Stimulated activated CD8-positive, alpha-beta memory T cell treated with anti-CD3 and anti-CD28 coated beads, Interleukin-4, amount 100 ng/mL, for 24 hours (primary cell): Measurements from ENCODE around the gene RANBP9.

Experiments
- DNase-seq: peaks from one replicate; pipeline ENCODE4 v3.0.0-alpha.2; 2020; ENCODE audit warnings: low read depth

Gene RANBP9

DNA sequence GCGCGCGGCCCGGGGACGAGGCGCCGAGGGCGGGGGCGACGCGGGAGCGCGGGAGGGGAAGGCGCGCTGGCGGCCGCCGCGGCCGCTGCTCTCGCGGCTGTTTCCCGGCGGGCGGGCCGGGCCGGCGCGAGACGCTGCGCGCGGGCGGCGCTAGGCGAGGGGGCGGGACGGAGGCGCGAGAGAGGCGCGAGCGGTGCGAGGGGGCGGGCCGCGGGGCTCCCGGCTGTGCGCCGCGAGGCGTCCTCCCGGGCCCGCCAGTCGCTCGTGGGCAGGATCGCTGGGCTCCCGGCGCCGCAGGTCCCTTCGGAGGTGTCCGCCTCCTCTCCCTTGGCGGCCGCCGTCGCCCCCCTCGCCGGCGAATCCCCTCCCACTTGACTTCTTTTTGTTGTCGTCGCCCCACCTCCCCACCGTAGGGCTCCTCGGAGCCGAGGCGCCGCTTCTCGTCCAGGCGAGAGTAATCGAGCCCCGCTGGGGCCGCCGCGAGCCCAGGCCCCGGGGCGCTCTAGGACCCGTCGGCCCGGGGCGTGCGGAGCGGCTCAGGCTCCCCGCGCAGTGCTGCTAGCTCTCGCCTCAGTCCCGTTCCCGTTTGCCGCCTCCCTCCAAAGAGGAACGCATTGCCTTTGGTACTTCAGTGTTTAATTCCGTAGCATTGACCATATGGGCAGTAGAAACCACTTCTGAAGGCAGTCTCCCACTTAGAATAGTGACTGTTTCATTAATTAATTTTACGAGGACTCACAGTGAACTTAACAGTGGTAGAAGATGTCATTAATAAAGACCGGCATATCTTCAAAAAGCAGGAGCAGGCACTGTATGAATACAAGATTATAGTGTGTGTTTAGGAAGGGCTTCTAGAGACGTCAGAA, at the start of gene RANBP9:
Gene RANBP9, minus strand, starts transcription at position 103 of the 866 bp plus-strand sequence. CDS start 330 bp downstream, outside the sequence.
- peak; percentile 77 for DNase-seq

DNA sequence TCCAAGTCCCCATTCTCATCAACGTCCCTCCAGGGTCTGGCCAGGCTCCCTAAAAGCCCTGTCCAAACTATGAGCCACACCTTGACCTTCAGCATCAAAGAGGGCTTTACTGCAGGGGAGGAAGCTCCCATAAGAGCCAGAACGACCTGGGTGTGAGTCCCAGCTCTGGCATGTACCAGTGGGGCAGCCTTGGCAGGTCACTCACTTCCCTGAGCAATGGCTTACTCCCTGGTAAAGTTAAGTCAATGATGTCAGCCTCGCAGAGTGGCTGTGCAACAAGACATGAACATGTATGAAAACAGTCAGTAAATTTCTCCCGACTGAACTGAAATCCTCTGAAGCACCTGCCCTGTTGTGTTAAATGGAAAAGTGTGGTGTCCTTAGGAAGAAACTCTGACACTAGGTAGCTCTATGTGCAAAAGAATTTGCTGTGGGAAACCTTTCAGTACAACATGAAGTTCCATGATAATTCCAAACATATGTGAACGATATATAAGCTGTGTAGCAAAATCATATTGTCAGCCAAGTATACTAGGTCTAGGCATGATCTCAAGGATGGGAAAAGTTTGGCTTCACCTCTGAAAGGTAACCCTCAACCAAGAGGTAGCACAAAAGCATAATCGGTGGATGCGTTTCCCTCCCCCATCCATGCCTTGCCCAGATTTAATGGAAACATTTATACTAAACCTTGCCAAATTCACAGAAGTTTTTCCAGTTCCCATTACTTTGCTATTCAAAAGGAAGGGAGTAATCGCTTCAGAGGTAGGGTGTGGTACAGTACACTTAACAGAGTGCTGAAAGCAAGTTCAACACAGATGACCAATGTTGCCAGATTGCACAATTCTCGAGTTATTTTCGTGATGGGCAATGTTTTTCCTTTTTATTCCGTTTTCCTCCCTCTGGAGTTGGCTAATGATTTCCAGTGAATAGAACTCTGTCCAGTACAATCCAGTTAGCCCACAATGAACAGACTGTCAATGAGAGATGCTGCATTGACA, 49.0 kb upstream of the RANBP9 start:
- DNase-seq: no peak

DNA sequence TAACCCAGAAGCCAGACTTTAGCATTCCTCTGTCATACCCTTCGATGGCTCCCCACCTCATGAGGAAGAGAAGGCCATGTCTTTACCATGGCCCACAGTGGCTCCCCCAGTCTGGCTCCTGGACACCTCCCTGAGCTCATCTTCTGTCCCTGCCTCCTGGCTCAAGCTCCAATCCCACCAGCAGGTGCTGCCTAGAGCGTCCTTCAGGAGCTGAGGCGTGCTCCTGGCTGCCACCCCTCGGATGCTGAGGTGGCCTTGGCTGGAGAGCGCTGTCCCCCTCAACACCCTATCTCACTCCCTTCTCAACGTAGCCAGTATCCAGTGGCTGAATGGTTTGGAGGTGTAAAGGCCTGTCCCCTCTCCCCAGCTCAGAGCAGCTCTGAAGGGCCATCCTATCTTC, 47.4 kb upstream of the RANBP9 start:
- no peak for DNase-seq

DNA sequence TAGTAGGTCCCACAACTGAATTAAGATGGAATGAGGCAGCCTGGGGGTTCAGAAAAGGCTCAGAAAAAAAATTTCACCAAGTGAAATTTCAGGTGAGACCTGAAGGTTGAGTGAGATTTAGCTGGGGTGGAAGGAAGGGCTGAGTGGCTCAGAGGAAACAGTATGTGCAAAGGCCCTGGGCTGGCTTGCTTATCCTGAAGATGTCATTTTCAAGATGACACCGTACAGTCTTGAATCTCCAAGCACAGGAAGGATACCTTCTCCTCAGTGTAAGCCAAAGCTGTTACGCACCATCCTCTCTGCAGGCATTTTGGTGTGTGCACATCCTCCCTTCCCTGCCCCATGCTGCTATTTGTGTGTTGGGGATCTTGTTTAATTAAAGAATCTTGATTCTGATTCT, 43.0 kb upstream of the RANBP9 start:
- DNase-seq: no peak

DNA sequence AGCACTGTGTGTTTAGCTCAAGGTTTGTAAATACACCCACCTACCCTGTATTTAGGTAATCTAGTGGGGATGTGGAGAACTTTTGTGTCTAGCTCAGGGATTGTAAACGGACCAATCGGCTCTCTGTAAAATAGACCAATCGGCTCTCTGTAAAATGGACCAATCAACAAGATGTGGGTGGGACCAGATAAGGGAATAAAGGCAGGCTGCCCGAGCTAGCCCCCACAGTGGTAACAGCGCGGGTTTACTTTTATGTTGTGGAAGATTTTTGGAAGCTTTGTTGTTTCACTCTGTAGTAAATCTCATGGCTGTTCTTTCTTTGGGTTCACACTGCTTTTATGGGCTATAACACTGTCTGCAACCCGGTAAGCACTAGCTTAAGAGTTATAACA, 32.1 kb upstream of the RANBP9 start:
- DNase-seq: no peak

DNA sequence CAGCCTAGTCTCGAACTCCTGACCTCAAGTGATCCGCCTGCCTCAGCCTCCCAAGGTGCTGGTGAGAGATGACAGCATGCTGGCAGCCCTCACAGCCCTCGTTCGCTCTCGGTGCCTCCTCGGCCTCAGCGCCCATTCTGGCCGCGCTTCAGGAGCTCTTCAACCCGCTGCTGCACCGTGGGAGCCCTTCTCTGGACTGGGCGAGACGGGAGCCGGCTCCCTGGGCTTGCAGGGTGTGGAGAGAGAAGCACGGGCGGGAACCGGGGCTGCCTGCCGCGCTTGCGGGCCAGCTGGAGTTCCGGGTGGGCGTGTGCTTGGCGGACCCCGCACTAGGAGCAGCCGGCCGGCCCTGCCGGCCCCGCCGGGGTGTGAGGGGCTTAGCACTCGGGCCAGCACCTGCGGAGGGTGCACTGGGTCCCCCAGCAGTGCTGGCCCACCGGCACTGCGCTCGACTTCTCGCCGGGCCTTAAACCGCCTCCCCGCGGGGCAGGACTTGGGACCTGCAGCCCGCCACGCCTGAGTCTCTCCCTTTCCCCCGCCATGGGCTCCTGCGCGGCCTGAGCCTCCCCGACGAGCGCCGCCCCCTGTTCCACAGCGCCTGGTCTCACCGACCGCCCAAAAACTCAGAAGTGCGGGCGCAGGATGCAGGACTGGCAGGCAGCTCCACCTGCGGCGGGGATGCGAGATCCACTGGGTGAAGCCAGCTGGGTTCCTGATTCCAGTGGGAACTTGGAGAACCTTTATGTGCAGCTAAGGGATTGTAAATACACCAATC, 31.5 kb upstream of the RANBP9 start:
- no peak for DNase-seq

DNA sequence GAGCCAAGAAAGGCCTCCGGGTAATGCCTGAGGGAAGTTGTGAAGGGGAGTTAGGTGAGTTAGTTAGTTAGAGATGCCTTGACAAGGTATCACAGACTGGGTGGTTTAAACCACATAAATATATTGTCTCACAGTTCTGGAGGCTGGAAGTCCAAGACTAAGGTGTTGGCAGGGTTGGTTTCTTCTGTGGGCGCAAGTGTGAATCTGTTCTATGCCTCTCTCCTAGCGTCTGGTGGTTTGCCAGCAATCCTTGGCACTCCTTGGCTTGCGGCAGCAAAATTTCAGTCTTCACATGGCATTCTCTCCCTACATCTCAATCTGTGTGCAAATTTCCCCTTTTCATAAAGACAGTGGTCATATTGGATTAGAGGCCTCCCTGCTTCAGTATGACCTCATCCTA, 29.7 kb upstream of the RANBP9 start:
- no peak for DNase-seq

DNA sequence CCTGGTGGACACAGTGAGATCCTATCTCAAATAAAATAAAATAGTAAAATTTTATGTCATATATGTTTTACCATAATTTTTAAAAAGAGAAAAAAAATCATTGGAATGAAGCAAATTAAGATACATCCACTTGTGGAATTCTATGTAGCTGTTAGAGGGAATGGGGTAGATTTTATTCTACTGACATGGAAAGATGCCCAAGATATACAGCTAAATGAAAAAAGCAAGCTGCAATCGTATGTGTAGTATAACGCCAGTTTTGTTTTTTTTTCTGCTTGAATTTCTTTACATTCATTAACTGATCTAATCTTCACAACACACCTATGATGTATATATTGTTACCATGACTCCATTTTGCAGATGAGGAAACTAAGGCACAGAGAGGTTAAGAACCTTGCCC, 23.4 kb upstream of the RANBP9 start:
- DNase-seq: no peak

DNA sequence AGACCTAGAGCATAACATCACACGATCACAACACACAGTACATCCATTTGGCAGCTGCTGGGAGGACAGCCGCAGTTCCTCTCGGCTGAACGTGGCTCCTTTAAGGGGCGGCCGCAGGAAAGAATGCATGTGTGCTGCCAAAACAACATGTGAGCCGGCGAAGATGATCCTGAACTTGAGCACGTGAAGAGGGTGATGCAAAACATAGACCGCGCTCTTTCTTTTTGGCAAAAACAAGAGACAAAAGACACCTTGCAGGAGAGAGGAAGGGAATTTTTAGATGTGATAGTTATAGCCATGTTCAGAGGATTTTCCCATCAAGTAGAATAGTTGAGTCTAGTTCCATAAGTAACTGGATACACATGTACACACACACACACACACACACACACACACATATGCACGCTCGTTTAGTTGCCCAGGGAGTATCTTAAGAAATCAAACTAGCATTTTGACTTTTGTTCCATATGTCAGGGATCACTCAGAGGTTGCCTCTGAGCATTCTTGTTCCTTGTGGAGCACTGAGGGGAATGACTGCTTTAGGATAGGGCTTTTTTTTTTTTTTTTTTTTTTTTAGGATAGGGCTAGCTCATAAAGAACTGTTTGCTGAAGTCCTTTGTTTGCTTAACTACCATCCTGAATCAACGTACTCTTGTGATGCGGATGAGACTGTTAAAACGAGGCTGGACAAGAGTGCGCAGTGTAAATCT, 21.7 kb upstream of the RANBP9 start:
- DNase-seq: no peak

DNA sequence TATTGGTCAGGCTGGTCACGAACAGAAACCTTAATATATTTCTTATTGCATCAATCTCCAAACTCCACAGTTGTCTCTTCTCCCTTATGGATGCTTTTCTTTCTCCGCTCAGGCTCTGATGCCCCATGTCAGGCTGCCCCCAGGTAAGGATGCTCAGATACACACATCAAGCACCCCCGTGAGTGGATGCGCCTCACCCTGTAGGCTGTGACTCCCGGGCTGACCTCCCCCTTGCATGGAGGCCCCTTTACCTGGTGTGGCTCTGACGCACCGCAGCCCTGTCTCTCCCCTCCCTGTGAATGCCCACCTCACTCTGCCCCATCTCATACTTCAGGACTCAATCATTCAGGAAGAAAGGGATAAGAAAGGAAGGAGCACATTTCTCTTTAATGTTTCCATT, 19.1 kb upstream of the RANBP9 start:
- no peak for DNase-seq

DNA sequence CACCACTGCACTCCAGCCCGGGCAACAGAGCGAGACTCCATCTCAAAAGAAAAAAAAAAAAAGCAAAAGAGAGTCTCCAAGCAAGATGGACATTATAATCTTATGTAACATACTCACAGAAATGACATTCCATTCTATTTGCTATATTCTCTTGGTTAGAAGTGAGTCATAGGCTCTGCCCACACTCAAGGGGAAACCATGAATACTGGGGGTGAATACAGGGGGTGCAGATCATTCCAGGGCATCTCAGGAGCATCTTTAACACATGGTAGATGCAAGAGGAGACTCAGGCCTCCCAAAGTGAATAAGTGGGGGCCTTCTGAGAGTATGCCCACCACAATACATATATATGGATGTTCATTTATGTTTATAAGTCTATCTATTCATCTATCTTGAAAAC, 18.3 kb upstream of the RANBP9 start:
- DNase-seq: no peak

DNA sequence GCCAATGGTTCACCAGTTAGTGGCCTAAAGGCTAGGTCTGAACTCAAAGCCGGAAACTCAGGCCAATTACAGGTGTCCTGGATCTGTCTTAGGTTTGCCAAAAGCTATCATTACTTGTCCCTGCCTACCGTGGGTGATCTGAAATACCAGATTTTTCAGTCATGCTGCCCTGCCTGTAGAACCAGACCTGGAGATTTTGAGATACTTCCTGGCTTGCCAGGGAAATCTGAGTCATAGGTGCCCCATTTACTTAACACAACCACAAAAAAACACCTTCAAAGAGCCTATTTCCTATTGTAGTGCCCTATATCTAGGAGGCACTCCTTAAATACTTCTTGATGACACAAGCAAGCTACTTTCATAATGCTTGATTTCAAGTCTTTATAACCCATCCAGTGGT, 13.9 kb upstream of the RANBP9 start:
- DNase-seq: no peak

DNA sequence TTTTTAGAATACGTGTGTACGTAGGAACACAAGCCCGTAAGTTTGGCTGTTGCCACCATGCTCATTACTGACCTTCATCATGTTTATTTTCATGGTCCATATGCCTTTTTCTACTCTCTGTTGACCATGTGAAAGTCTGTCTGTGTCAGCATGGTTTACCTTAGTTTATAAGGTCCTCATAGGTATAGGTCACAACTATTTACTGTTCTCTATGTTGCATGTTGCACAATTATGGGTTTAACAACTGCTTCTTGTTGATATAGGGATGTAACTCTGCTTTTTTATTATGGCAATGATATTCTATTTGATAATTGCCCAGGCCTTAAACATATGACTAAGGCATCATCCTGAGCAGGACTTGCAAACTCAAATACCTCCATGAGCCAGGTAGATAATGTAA, 13.4 kb upstream of the RANBP9 start:
- DNase-seq: no peak

DNA sequence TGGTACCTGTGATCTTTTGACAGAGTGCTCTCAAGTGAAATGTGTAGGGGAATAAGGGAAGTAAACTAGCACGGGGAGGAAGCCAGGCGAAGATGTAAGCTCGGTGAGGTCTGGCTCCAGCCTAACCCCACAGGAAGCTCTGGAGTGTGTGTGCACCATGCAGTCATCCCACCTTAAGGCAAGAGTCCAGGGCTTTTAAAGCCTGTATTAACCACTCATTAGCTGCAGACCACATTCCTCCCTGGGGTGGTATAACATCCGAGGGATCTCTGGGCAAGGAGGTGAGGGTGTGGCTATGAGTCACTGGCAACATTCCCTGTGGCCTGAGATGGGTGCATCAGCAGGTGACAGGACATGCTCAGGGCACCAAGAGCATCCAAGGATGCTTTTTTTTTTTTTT, 12.5 kb upstream of the RANBP9 start:
- no peak for DNase-seq

DNA sequence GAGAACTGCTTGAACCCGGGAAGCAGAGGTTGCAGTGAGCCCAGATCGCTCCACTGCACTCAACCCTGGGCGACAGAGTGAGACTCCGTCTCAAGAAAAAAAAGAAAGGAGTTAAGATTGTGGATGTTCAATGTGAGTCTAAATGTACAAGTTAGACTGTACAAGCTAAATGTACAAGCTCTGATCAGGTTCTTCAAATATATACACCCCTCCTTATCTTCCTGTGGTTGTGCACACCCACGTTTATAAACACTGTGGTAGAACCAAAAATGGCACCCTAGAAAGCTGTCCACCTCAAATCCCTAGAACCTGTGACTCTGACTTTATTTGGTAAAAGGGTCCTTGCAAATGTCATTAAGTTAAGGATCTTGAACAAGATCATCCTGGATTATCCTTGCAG, 11.2 kb upstream of the RANBP9 start:
- no peak for DNase-seq

DNA sequence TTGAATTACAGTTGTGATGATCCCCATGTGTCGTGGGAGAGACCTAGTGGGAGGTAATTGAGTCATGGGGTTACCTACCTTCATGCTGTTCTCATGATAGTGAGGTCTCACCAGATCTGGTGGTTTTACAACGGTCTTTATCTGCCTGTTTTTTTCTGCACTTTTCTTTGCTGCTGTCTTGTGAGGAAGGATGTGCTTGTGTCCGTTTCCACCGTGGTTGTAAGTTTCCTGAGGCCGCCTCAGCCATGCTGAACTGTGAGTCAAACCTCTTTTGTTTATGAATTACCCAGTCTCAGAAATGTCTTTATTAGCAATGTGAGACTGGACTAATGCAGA, 6.5 kb upstream of the RANBP9 start:
- DNase-seq: no peak

DNA sequence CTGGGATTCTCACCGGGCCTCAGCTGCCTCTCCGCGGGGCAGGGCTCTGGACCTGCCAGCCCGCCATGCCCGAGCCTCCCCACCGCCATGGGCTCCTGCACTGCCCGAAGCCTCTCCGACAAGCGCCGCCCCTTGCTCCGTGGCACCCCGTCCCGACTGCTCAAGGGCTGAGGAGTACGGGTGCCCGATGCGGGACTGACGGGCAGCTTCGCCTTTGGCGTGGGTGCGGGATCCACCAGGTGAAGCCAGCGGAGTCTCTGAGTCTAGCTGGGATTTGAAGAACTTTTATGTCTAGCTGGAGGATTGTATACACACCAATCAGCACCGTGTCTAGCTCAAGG, 5.3 kb upstream of the RANBP9 start:
- no peak for DNase-seq

DNA sequence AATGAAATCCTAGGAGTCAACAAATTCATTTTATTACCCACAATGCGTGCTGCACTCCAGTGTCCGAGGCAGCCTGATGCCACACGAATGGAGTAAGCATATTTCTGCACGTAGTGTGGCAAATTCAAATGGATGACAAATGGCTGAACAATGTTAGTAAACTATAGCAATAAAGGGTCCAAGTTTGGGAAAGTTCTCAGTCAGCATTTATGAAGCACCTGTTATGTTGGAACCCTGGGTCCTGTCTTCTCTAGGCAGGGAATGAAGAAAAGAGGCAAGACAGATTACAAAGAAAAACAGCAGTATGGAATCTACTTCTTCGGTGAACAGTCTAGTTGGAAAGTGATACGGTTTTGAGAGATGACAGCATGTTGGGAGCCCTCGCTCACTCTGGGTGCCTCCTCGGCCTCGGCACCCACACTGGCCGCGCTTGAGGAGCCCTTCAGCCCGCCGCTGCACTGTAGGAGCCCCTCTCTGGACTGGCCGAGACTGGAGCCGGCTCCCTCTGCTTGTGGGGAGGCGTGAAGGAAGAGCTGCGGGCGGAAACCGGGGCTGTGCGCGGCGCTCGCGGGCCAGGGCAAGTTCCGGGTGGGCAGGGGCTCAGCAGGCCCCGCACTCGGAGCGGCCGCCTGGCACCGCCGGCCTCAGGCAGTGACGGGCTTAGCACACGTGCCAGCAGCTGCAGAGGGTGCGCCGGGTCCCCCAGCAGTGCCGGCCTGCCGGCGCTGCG, 4.8 kb upstream of the RANBP9 start:
- no peak for DNase-seq

DNA sequence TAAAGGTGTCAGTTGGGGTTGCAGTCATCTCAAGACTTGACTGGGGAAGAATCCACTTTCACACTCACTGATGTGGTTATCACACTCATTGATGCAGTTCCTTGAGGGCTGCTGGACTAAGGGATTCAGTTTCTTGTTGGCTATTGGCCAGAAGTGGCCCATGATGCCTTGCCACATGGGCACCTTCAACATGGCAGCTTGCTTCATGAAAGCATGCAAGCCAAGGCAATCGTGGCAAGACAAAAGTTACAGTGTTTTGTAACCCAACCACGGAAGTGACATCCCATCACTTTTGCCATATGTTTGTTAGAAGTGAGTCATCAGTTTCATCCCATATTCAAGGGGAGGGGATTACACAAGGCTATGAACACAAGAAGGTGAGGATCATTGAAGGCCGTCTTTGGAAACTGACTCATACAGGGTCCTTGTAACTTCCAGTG, 3.8 kb upstream of the RANBP9 start:
- DNase-seq: no peak

DNA sequence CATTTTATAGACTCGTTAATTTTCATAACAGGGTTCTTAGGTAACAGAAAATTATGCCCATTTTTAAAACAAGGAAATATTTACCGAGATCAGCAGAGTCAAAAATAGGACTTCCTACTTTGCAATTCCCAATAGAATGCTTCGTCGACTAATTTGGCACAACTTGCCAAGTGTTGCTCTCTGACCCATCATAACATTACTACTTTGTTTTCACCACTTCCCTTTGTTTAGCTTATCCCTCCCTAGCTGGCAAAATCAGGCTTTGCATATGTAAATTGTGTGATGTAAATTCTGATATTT, 914 bp upstream of the RANBP9 start:
- DNase-seq: no peak

DNA sequence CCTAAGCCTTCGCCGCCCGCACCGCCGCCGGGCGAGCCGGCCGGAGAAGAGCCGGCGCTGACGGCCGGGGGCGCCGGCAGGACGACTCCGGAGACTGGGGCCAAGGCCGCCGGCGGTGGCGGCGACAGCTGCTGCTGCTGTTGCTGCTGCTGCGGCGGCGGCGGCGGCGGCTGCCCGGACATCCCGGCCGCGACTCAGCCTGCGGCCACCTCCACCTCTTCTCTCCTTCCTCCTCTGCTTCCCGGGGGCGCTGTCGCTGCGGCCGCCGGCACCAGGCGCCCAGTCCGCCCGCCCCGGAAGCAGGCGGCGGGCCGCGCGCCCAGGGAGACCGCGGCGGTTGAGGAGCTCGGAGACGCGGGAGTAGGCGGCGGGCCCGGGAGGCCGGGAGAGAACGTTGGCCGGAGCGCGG, 307 bp downstream of the RANBP9 start:
- DNase-seq: peak; percentile 57
